ENCODE measurements around the gene ELFN1.
A peak's percentile ranks its signal among the peaks of the same experiment; 100 is the strongest.

ELFN1 gene

DNA sequence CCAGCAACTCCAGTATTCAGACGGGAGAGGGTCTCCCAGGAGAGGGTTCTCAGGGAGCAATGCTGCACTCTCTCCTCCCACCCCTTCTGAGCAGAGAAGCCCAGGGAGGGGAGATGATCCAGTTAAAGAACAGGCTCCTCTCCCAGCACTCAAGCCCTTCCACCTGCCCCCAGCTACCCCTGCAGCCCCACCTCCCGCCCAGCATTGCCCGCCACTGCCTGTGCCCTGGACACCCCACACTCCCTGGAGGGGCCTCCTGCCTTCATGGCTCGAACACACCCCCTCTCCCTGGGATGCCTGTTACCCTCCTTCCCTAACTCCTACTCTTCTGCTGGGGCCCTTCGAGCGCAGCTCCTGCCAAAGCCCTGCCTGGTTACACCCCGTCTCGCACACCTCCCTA lies 66.8 kb downstream of the ELFN1 start:
- TF ChIP-seq, protein P1, sequence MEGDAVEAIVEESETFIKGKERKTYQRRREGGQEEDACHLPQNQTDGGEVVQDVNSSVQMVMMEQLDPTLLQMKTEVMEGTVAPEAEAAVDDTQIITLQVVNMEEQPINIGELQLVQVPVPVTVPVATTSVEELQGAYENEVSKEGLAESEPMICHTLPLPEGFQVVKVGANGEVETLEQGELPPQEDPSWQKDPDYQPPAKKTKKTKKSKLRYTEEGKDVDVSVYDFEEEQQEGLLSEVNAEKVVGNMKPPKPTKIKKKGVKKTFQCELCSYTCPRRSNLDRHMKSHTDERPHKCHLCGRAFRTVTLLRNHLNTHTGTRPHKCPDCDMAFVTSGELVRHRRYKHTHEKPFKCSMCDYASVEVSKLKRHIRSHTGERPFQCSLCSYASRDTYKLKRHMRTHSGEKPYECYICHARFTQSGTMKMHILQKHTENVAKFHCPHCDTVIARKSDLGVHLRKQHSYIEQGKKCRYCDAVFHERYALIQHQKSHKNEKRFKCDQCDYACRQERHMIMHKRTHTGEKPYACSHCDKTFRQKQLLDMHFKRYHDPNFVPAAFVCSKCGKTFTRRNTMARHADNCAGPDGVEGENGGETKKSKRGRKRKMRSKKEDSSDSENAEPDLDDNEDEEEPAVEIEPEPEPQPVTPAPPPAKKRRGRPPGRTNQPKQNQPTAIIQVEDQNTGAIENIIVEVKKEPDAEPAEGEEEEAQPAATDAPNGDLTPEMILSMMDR (conservative IDR thresholded peaks at IDR 0.05): no peak
- no peak overlapping the region for H3K27ac ChIP-seq

DNA sequence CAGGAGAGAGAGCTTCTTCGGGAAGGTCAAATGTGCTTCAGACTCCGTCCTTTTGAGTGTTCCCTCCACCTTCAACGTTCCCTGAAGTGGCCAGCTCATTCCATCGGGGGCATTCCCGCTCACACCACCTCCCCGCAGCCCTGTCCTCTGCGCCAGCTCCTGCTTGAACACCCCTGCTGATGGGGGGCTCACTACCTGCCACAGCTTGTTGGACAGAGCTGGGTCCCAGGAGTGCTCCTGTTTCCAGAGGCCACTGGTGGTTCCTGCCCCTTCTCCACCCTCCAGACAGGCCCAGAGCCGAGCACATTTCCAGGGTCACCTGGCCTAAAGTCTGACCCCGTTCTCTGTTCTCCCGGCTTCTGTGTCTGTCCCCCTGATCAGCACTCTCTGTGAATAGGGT lies 67.4 kb downstream of the ELFN1 start:
- TF ChIP-seq, protein P1 (conservative IDR thresholded peaks at IDR 0.05): no peak
- H3K27ac ChIP-seq: no peak overlapping the region

DNA sequence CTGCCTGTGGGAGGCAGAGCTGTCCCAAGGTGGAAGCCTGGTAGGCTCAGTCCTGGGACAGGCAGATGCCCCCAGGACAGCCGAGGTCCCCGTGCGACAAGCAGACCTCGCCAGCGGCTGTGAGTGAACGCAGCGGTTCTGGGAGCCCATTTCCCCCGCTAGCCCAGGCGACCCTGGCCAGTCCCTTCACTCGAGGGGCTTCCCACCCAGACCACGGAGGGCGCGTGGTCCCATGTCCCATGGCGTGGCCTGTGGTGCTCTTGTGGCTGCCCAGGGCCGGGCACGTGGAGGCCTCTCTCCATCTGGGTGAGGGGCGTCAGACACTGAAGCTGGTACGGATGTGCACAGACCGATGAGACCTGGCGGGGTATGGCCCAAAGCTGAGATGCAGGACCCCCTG lies 67.9 kb downstream of the ELFN1 start:
- TF ChIP-seq, protein P1 (conservative IDR thresholded peaks at IDR 0.05): no peak
- no peak overlapping the region for H3K27ac ChIP-seq

DNA sequence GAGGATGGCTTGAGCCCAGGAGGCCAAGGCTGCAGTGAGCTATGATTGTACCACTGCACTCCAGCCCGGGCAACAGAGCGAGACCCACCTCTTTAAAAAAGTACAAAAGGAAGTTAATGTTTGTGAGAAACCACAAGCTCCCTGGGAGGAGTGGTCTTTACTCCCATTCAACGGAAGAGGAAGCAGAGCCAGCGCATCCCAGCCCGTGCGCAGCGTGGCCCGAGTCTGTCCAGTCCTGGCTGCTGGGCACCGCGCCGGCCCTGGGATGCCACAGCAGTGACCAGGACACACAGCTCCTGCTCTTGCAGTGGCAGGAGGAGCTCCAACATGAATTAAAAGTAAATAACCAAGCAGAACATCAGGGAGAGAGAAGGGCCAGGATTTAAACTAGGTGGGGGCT lies 68.4 kb downstream of the ELFN1 start:
- H3K27ac ChIP-seq: no peak overlapping the region
- TF ChIP-seq, protein P1 (conservative IDR thresholded peaks at IDR 0.05): no peak

DNA sequence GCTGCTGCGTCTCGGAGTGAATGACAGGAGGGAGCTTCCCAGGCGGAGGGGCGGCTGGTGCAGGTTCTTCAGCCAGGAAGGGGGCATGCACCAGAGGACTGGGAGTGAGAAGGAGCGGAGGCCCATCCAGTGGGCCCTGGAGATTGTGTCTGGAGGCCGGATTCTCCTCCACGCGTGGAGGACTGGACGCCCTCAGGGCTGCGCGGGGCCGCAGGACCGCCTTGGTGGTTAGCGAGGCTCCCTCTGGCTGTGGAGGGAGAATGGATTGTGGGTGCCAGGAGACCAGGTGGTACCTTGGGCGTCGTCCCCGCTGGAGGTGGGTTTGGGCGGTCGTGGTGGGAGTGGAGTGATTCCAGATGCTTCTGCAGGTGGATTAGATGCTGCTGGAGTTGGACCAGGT lies 68.9 kb downstream of the ELFN1 start:
- TF ChIP-seq, protein P1 (conservative IDR thresholded peaks at IDR 0.05): no peak
- H3K27ac ChIP-seq: no peak overlapping the region

DNA sequence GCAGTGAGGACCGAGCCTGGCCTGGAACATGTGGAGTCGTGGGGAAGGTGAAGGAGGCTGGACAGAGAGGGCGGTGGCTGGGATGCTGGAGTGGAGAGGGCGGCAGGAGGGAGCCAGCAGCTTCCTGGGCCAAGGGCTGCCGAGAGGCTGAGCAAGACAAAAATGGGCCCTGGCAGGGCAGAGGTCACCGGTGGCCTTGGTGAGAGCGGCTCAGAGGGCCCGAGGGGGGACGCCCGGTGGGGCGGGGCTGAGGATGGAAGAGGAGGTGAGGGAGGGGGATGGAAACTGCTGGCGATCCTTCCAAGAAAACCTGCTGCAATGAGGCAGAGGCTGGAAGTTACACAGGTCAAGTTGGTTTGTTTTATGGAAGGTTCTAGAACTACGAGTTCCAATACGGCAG lies 69.5 kb downstream of the ELFN1 start:
- TF ChIP-seq, protein P1 (conservative IDR thresholded peaks at IDR 0.05): no peak
- no peak overlapping the region for H3K27ac ChIP-seq

DNA sequence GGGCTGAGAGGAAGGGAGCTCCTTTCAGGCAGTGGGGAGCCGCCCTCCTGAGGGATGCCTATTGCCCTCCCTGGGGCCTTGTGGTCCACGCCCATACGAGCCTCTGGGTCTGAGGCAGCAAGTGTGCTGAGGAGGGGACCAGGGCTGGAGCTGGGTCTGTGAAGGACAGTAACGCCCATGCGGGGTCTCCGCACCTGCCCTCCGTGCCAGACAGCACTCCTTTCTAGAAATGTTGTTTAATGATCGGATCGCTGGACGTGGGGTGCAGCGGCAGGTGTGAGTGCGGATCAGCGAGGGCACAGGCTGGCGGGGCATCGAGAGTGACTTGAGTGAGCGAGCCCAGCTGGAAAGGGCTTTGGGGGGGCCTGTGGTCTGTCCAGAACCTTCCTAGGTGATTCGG lies 70.1 kb downstream of the ELFN1 start:
- peak overlapping the region; percentile 89 for H3K27ac ChIP-seq
- TF ChIP-seq, protein P1 (conservative IDR thresholded peaks at IDR 0.05): no peak

DNA sequence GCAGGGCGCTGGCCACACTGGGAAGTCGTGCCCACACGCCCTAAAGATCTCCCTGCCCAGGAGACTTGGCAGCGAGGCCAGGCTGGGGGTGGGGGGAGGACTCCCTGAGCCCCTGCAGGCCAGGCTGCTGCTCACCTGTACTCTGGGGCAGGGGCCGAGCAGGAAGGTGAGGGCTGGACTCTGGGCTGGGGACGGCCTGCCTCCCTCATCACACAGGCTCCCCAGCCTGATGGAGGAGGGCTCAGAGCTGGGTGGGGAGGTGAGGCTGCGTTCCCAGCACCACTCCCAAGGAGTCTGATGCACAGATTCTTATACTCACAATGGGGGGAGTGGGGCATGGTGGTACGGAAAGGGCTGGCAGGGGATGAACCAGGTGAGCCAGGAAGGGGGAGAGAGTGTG lies 71.2 kb downstream of the ELFN1 start:
- H3K27ac ChIP-seq: peak overlapping the region; percentile 89
- TF ChIP-seq, protein P1 (conservative IDR thresholded peaks at IDR 0.05): no peak
